WI38 (cell line): ENCODE data around the gene PRR12.

Experiments used
- H3K4me3 ChIP-seq: 2 replicates; pipeline ENCODE4 v1.5.1; 2011; ENCODE audit warnings: low read depth, mild to moderate bottlenecking, control low read depth, low read length
- CTCF ChIP-seq: IDR thresholded peaks from 2 replicates; pipeline ENCODE4 v1.5.1; 2012; ENCODE audit warnings: low read depth, mild to moderate bottlenecking, control low read depth, low read length

Gene PRR12

GRCh38 chr19:49635530-49636232 is 44.7 kb downstream of the PRR12 start:
- no peak for TF ChIP-seq CTCF
- H3K4me3 ChIP-seq: no peak overlapping the region

- TF ChIP-seq CTCF: no peak
- no peak overlapping the region for H3K4me3 ChIP-seq
Observed at GRCh38 chr19:49636233-49636932, 45.4 kb downstream of the PRR12 start.

GRCh38 chr19:49637821-49638738 is 47.1 kb downstream of the PRR12 start:
- H3K4me3 ChIP-seq: peak overlapping the region; percentile 81
- TF ChIP-seq CTCF: no peak

- no peak for TF ChIP-seq CTCF
- H3K4me3 ChIP-seq: peak overlapping the region; percentile 81
Observed at GRCh38 chr19:49639401-49640112, 48.6 kb downstream of the PRR12 start.

- TF ChIP-seq CTCF: no peak
- peak within 1 kb of the TSS; percentile 81 for H3K4me3 ChIP-seq
Observed at GRCh38 chr19:49640113-49640898, 49.3 kb downstream of the PRR12 start, which contains the start of gene RRAS. RRAS (minus strand) TSS chr19:49640143; CDS start chr19:49640098, 45 bp downstream.
